ENCODE data around the gene FGF14. TPM values are rescaled to one million over a fixed set of nuclear protein-coding genes. Genes with fewer than 3 reads are reported as not detected.

The FGF14 gene
- total RNA-seq, 1 donor from 2014 or later: 0.23 TPM

DNA sequence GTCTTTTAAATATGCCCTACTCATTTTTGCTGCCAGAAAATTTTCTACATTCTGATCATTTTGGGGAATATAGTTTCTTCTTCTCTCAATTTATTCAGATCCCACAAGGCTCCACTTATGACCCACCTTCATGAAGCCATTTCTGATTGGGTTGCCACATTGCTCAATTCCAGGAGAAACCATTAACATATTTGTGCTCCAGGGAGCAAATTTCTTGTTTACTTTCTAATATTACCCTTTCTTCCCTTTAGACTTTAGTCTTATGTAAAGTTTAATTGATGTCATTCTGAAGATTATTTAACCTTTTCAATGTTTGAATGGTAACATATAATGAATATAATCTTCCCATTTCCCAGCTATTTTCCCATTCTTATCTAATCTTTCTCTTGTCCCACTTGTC is 617.5 kb downstream of the FGF14 start:
- Mint-ChIP-seq H3K9me3 (ENCODE audit: unreplicated experiment) (no peaks in the 10 kb centered on the region), H3K27ac (ENCODE audit: unreplicated experiment) (no peak overlapping the region), H3K36me3 (ENCODE audit: low read depth, unreplicated experiment) (no peaks in the 10 kb centered on the region), H3K4me1 (ENCODE audit: low read depth, unreplicated experiment) (no peaks in the 10 kb centered on the region), H3K27me3 (ENCODE audit: low read depth, unreplicated experiment) (peaks cover 22% of the 10 kb centered on the region), H3K4me3 (ENCODE audit: unreplicated experiment) (no peak overlapping the region)
- no peak for DNase-seq (ENCODE audit: low read depth)
- FAIRE-seq: no peak
- peaks cover 5% of the 10 kb centered on the region for H3K27me3 ChIP-seq (ENCODE audit: insufficient read depth, low read length)
- no peaks in the 10 kb centered on the region for H3K79me2 ChIP-seq (ENCODE audit: insufficient read depth, low read length)
- no peak overlapping the region for H3K27ac ChIP-seq (ENCODE audit: low read depth, low read length)
- H4K20me1 ChIP-seq (ENCODE audit: insufficient read depth, low read length): no peaks in the 10 kb centered on the region
- H3K4me2 ChIP-seq (ENCODE audit: low read length): no peak overlapping the region
- H3K36me3 ChIP-seq (ENCODE audit: insufficient read depth, low read length): no peaks in the 10 kb centered on the region
- no peak overlapping the region for H3K9ac ChIP-seq (ENCODE audit: low read length)
- H2AFZ ChIP-seq (ENCODE audit: low read depth, low read length): no peak overlapping the region
- H3K4me1 ChIP-seq (ENCODE audit: insufficient read depth, low read length): no peaks in the 10 kb centered on the region
- TF ChIP-seq EZH2 (IDR thresholded peaks at IDR 0.05; ENCODE audit: insufficient read depth, low read length): no peak
- no peak for TF ChIP-seq CTCF (IDR thresholded peaks at IDR 0.05; ENCODE audit: insufficient read depth, low read depth, low read length)
- H3K4me3 ChIP-seq (ENCODE audit: insufficient read depth, low read depth, low read length): no peak overlapping the region
- H3K9me3 ChIP-seq (ENCODE audit: insufficient read depth, low read depth, low read length): no peaks in the 10 kb centered on the region

- Histone ChIP-seq H3K4me1 (ENCODE audit: insufficient read depth, low read length) (no peaks in the 10 kb centered on the region), H3K4me2 (ENCODE audit: low read length) (no peak overlapping the region), H4K20me1 (ENCODE audit: insufficient read depth, low read length) (no peaks in the 10 kb centered on the region), H3K4me3 (ENCODE audit: insufficient read depth, low read depth, low read length) (no peak overlapping the region), H3K9me3 (ENCODE audit: insufficient read depth, low read depth, low read length) (no peaks in the 10 kb centered on the region), H3K27me3 (ENCODE audit: insufficient read depth, low read length) (peaks cover 5% of the 10 kb centered on the region), H3K27ac (ENCODE audit: low read depth, low read length) (no peak overlapping the region), H3K9ac (ENCODE audit: low read length) (no peak overlapping the region), H2AFZ (ENCODE audit: low read depth, low read length) (no peak overlapping the region), H3K79me2 (ENCODE audit: insufficient read depth, low read length) (no peaks in the 10 kb centered on the region), H3K36me3 (ENCODE audit: insufficient read depth, low read length) (no peaks in the 10 kb centered on the region)
- no peaks in the 10 kb centered on the region for H3K9me3 Mint-ChIP-seq (ENCODE audit: unreplicated experiment)
- no peak overlapping the region for H3K4me3 Mint-ChIP-seq (ENCODE audit: unreplicated experiment)
- H3K4me1 Mint-ChIP-seq (ENCODE audit: low read depth, unreplicated experiment): no peaks in the 10 kb centered on the region
- no peaks in the 10 kb centered on the region for H3K36me3 Mint-ChIP-seq (ENCODE audit: low read depth, unreplicated experiment)
- no peak for TF ChIP-seq EZH2 (IDR thresholded peaks at IDR 0.05; ENCODE audit: insufficient read depth, low read length)
- no peak for TF ChIP-seq CTCF (IDR thresholded peaks at IDR 0.05; ENCODE audit: insufficient read depth, low read depth, low read length)
- no peak overlapping the region for H3K27ac Mint-ChIP-seq (ENCODE audit: unreplicated experiment)
- H3K27me3 Mint-ChIP-seq (ENCODE audit: low read depth, unreplicated experiment): peaks cover 22% of the 10 kb centered on the region
- FAIRE-seq (no peak), DNase-seq (ENCODE audit: low read depth) (no peak)
These were observed 618.3 kb downstream of the FGF14 start for GRCh38 chr13:101783554-101783953.

- Histone ChIP-seq H3K79me2 (ENCODE audit: insufficient read depth, low read length) (no peaks in the 10 kb centered on the region), H3K4me3 (ENCODE audit: insufficient read depth, low read depth, low read length) (no peak overlapping the region), H3K27me3 (ENCODE audit: insufficient read depth, low read length) (peaks cover 5% of the 10 kb centered on the region), H3K9me3 (ENCODE audit: insufficient read depth, low read depth, low read length) (no peaks in the 10 kb centered on the region), H3K4me2 (ENCODE audit: low read length) (no peak overlapping the region), H2AFZ (ENCODE audit: low read depth, low read length) (no peak overlapping the region), H4K20me1 (ENCODE audit: insufficient read depth, low read length) (no peaks in the 10 kb centered on the region), H3K9ac (ENCODE audit: low read length) (no peak overlapping the region), H3K4me1 (ENCODE audit: insufficient read depth, low read length) (no peaks in the 10 kb centered on the region), H3K36me3 (ENCODE audit: insufficient read depth, low read length) (no peaks in the 10 kb centered on the region), H3K27ac (ENCODE audit: low read depth, low read length) (no peak overlapping the region)
- H3K4me3 Mint-ChIP-seq (ENCODE audit: unreplicated experiment): no peak overlapping the region
- no peaks in the 10 kb centered on the region for H3K36me3 Mint-ChIP-seq (ENCODE audit: low read depth, unreplicated experiment)
- no peaks in the 10 kb centered on the region for H3K4me1 Mint-ChIP-seq (ENCODE audit: low read depth, unreplicated experiment)
- TF ChIP-seq CTCF (IDR thresholded peaks at IDR 0.05; ENCODE audit: insufficient read depth, low read depth, low read length): no peak
- TF ChIP-seq EZH2 (IDR thresholded peaks at IDR 0.05; ENCODE audit: insufficient read depth, low read length): no peak
- no peaks in the 10 kb centered on the region for H3K9me3 Mint-ChIP-seq (ENCODE audit: unreplicated experiment)
- H3K27me3 Mint-ChIP-seq (ENCODE audit: low read depth, unreplicated experiment): peaks cover 14% of the 10 kb centered on the region
- DNase-seq (ENCODE audit: low read depth) (no peak), FAIRE-seq (no peak)
- no peak overlapping the region for H3K27ac Mint-ChIP-seq (ENCODE audit: unreplicated experiment)
These were observed 621.6 kb downstream of the FGF14 start for GRCh38 chr13:101780211-101780610.

Measured in astrocyte (in vitro differentiated cells and primary cell).